Upper lobe of right lung (tissue), 1 donor: ENCODE measurements around the gene CD164. TPM values are rescaled to one million over a fixed set of nuclear protein-coding genes. Genes with fewer than 3 reads are reported as not detected.
A peak's percentile ranks its signal among the peaks of the same experiment; 100 is the strongest.

ENCODE experiments used
- ATAC-seq: fragments of 200-7000 bp; cut with Tn5 transposase; one replicate; pipeline ENCODE4 v1.9.1; 2020; ENCODE audit warnings: mild to moderate bottlenecking, moderate library complexity
- DNase-seq: peaks from one replicate; pipeline ENCODE4 v3.0.0-alpha.2; 2020
- H3K27ac ChIP-seq: fragments of 200-600 bp; one replicate; pipeline ENCODE4 v1.8.0; 2022
- H3K27me3 ChIP-seq: fragments of 200-600 bp; one replicate; pipeline ENCODE4 v1.8.0; 2022; ENCODE audit warnings: mild to moderate bottlenecking
- H3K36me3 ChIP-seq: fragments of 200-600 bp; one replicate; pipeline ENCODE4 v1.8.0; 2022
- H3K4me1 ChIP-seq: fragments of 200-600 bp; one replicate; pipeline ENCODE4 v1.8.0; 2022
- H3K4me3 ChIP-seq: fragments of 200-600 bp; one replicate; pipeline ENCODE4 v1.8.0; 2022; ENCODE audit warnings: mild to moderate bottlenecking
- H3K9me3 ChIP-seq: fragments of 200-600 bp; one replicate; pipeline ENCODE4 v1.8.0; 2022
- intact Hi-C: fragments of 100-400 bp; cut with DNase I; formaldehyde crosslinking; loops from one replicate; pipeline ENCODE4 v1.11.0; 2022
- total RNA-seq: library from RNA; stranded (reverse); fragmentation: NEBNext Ultra II Directional; extraction: Animal tissue kit (Norgen Biotek cat#: 25700); gene quantifications from one replicate; pipeline ENCODE4 v1.2.1, GENCODE V29; 2021
- TF ChIP-seq, protein P1 (sequence below): fragments of 200-600 bp; IDR thresholded peaks from one replicate; pipeline ENCODE4 v1.8.0; 2022; ENCODE audit warnings: antibody characterized with exemption
- donor health status: DM: no; HTN: yes; CAD: no; lungs with severe emphysema.

The CD164 gene
- total RNA-seq, 1 donor from 2014 or later, result 284 TPM

- ATAC-seq (no peak), DNase-seq (no peak)
- Histone ChIP-seq H3K27me3 (no peaks in the 10 kb centered on the region), H3K9me3 (no peaks in the 10 kb centered on the region), H3K4me3 (no peak overlapping the region), H3K27ac (no peak overlapping the region), H3K36me3 (no peaks in the 10 kb centered on the region), H3K4me1 (peaks cover 5% of the 10 kb centered on the region)
- intact Hi-C loops, result no loop called here
- TF ChIP-seq, protein P1, sequence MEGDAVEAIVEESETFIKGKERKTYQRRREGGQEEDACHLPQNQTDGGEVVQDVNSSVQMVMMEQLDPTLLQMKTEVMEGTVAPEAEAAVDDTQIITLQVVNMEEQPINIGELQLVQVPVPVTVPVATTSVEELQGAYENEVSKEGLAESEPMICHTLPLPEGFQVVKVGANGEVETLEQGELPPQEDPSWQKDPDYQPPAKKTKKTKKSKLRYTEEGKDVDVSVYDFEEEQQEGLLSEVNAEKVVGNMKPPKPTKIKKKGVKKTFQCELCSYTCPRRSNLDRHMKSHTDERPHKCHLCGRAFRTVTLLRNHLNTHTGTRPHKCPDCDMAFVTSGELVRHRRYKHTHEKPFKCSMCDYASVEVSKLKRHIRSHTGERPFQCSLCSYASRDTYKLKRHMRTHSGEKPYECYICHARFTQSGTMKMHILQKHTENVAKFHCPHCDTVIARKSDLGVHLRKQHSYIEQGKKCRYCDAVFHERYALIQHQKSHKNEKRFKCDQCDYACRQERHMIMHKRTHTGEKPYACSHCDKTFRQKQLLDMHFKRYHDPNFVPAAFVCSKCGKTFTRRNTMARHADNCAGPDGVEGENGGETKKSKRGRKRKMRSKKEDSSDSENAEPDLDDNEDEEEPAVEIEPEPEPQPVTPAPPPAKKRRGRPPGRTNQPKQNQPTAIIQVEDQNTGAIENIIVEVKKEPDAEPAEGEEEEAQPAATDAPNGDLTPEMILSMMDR, result no peak
Measured at GRCh38 chr6:109323241-109323640, 59.0 kb downstream of the CD164 start.

- peaks cover 5% of the 10 kb centered on the region for H3K4me1 ChIP-seq
- H3K27me3 ChIP-seq, result no peaks in the 10 kb centered on the region
- no peak overlapping the region for H3K27ac ChIP-seq
- ATAC-seq (peak; percentile 97), DNase-seq (no peak)
- TF ChIP-seq, protein P1, result no peak
- no peaks in the 10 kb centered on the region for H3K36me3 ChIP-seq
- H3K9me3 ChIP-seq, result no peaks in the 10 kb centered on the region
- intact Hi-C loops, result no loop called here
- H3K4me3 ChIP-seq, result no peak overlapping the region
Measured at GRCh38 chr6:109322825-109323224, 59.4 kb downstream of the CD164 start.

GRCh38 chr6:109321752-109322151 lies 60.5 kb downstream of the CD164 start:
- TF ChIP-seq, protein P1, result no peak
- DNase-seq (no peak), ATAC-seq (no peak)
- Histone ChIP-seq H3K27ac (no peak overlapping the region), H3K36me3 (no peaks in the 10 kb centered on the region), H3K9me3 (no peaks in the 10 kb centered on the region), H3K27me3 (no peaks in the 10 kb centered on the region), H3K4me3 (no peak overlapping the region), H3K4me1 (peaks cover 5% of the 10 kb centered on the region)
- intact Hi-C loops, result no loop called here

DNA sequence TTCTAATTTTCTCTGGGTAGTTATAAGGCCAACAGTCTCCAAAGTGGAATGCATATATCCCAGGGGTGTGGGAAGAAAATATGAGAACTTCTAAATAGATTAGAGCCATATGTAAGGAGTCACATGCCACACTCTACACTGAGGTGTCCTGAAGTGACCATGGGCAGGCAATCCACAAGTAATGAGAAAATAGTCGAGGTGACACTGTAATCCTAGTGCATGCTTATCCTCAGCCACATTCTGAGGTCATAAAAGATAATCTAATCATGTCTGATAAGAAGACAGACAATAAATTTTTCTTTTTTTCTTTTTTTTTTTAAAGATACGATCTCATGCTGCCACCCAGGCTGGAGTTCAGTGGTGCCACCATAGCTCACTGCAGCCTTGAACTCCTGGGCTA lies 62.2 kb downstream of the CD164 start:
- TF ChIP-seq, protein P1, result no peak
- no peaks in the 10 kb centered on the region for H3K27me3 ChIP-seq
- H3K9me3 ChIP-seq, result no peaks in the 10 kb centered on the region
- no peaks in the 10 kb centered on the region for H3K36me3 ChIP-seq
- ATAC-seq (no peak), DNase-seq (no peak)
- H3K4me1 ChIP-seq, result peaks cover 5% of the 10 kb centered on the region
- no peak overlapping the region for H3K27ac ChIP-seq
- intact Hi-C loops, result no loop called here
- no peak overlapping the region for H3K4me3 ChIP-seq

GRCh38 chr6:109318328-109318876 lies 63.9 kb downstream of the CD164 start:
- DNase-seq (no peak), ATAC-seq (no peak)
- Histone ChIP-seq H3K27ac (no peak overlapping the region), H3K27me3 (no peaks in the 10 kb centered on the region), H3K36me3 (no peaks in the 10 kb centered on the region), H3K9me3 (no peaks in the 10 kb centered on the region), H3K4me3 (no peak overlapping the region), H3K4me1 (peaks cover 3% of the 10 kb centered on the region)
- intact Hi-C loops, result no loop called here
- TF ChIP-seq, protein P1, result no peak

- no peaks in the 10 kb centered on the region for H3K36me3 ChIP-seq
- no peaks in the 10 kb centered on the region for H3K4me1 ChIP-seq
- H3K27ac ChIP-seq, result no peak overlapping the region
- TF ChIP-seq, protein P1, result no peak
- no peaks in the 10 kb centered on the region for H3K9me3 ChIP-seq
- no peak overlapping the region for H3K4me3 ChIP-seq
- ATAC-seq (no peak), DNase-seq (no peak)
- no peaks in the 10 kb centered on the region for H3K27me3 ChIP-seq
- intact Hi-C loops, result no loop called here
Measured at GRCh38 chr6:109316909-109317308, 65.4 kb downstream of the CD164 start.
